IMR-90 (cell line): ENCODE measurements around the gene SYT6. TPM values are rescaled to one million over a fixed set of nuclear protein-coding genes. Genes with fewer than 3 reads are reported as not detected.

Experiments used
- ATAC-seq: fragments of 200-7000 bp; cut with Tn5 transposase; 2 replicates; pipeline ENCODE4 v1.9.1; 2020; ENCODE audit warnings: low read depth, mild to moderate bottlenecking, moderate library complexity
- BruUV-seq: library from RNA; stranded (reverse); fragments of 400-500 nt; replicated peaks from 2 replicates; lab custom pipeline; 2021; lab: Mats Ljungman, UMichigan
- CTCF ChIA-PET: fragments of 300-600 bp; formaldehyde crosslinking; extraction: SDS; loops from one replicate; lab custom pipeline; 2021; ENCODE audit warnings: antibody characterized with exemption; lab: Yijun Ruan, JAX
- POLR2A ChIA-PET: fragments of 300-600 bp; sonication (Branson Sonifier 250); formaldehyde crosslinking; loops from one replicate; lab custom pipeline; 2022; ENCODE audit warnings: antibody characterized with exemption; ENCODE audit not compliant: unreplicated experiment; lab: Charles Lee
- DNase-seq: peaks from one replicate; pipeline ENCODE4 v3.0.0; 2013
- H2AFZ ChIP-seq: replicated peaks from 2 replicates; pipeline ENCODE3; 2013; ENCODE audit warnings: low read length, mild to moderate bottlenecking; ENCODE audit not compliant: poor library complexity
- H2AK5ac ChIP-seq: 2 replicates; pipeline ENCODE4 v1.6.1; 2013; ENCODE audit warnings: low read depth, low read length, inconsistent platforms
- H2AK9ac ChIP-seq: replicated peaks from 2 replicates; pipeline ENCODE3; 2013; ENCODE audit warnings: mild to moderate bottlenecking, low read depth, low read length, moderate library complexity; ENCODE audit not compliant: poor library complexity
- H2BK120ac ChIP-seq: 2 replicates; pipeline ENCODE4 v1.6.1; 2013; ENCODE audit warnings: low read depth, low read length, inconsistent platforms
- H2BK15ac ChIP-seq: 3 replicates; pipeline ENCODE4 v1.6.1; 2013; ENCODE audit warnings: low read depth, low read length, inconsistent platforms
- H2BK20ac ChIP-seq: 2 replicates; pipeline ENCODE4 v1.6.1; 2013; ENCODE audit warnings: low read depth, mild to moderate bottlenecking, inconsistent platforms, low read length, moderate library complexity
- H2BK5ac ChIP-seq: 2 replicates; pipeline ENCODE4 v1.6.1; 2013; ENCODE audit warnings: mild to moderate bottlenecking, low read depth, low read length, inconsistent platforms; ENCODE audit not compliant: poor library complexity, severe bottlenecking
- H3K14ac ChIP-seq: replicated peaks from 2 replicates; pipeline ENCODE4 v1.6.1; 2013; ENCODE audit warnings: low read depth, low read length, inconsistent platforms
- H3K18ac ChIP-seq: 2 replicates; pipeline ENCODE4 v1.6.1; 2013; ENCODE audit warnings: low read depth, low read length, control low read depth
- H3K23ac ChIP-seq: 2 replicates; pipeline ENCODE4 v1.6.1; 2013; ENCODE audit warnings: low read depth, low read length, inconsistent platforms
- H3K27ac ChIP-seq: 2 replicates; pipeline ENCODE4 v1.5.1; 2013; ENCODE audit warnings: mild to moderate bottlenecking, control low read depth, low read length; ENCODE audit not compliant: insufficient read depth
- H3K27me3 ChIP-seq: 2 replicates; pipeline ENCODE4 v1.6.1; 2013; ENCODE audit warnings: low read length; ENCODE audit not compliant: control insufficient read depth, insufficient read depth
- H3K36me3 ChIP-seq: 2 replicates; pipeline ENCODE4 v1.6.1; 2013; ENCODE audit warnings: low read length, mixed read lengths; ENCODE audit not compliant: control insufficient read depth, insufficient read depth
- H3K4ac ChIP-seq: 2 replicates; pipeline ENCODE4 v1.6.1; 2013; ENCODE audit warnings: low read depth, low read length, inconsistent platforms
- H3K4me1 ChIP-seq: 2 replicates; pipeline ENCODE4 v1.6.1; 2013; ENCODE audit warnings: low read length, mixed read lengths; ENCODE audit not compliant: control insufficient read depth, insufficient read depth
- H3K4me2 ChIP-seq: 2 replicates; pipeline ENCODE4 v1.6.1; 2013; ENCODE audit warnings: low read depth, mild to moderate bottlenecking, control low read depth, low read length, moderate library complexity
- H3K4me3 ChIP-seq: 2 replicates; pipeline ENCODE4 v1.5.1; 2013; ENCODE audit warnings: low read depth, mild to moderate bottlenecking, control low read depth, low read length, moderate library complexity; ENCODE audit not compliant: insufficient read depth
- H3K56ac ChIP-seq: 2 replicates; pipeline ENCODE4 v1.6.1; 2013; ENCODE audit warnings: low read length, inconsistent platforms; ENCODE audit not compliant: insufficient read depth; ENCODE audit errors: extremely low read depth
- H3K79me1 ChIP-seq, 2 experiments: 2 replicates each; pipeline ENCODE4 v1.6.1; 2013; ENCODE audit warnings: low read length in 2 of 2, inconsistent platforms in 1 of 2, low read depth in 1 of 2
- H3K9ac ChIP-seq: 2 replicates; pipeline ENCODE4 v1.6.1; 2013; ENCODE audit warnings: low read depth, low read length, control low read depth
- H3K9me1 ChIP-seq: 2 replicates; pipeline ENCODE4 v1.6.1; 2013; ENCODE audit warnings: low read length, inconsistent platforms; ENCODE audit not compliant: insufficient read depth
- H3K9me3 ChIP-seq: 2 replicates; pipeline ENCODE4 v1.6.1; 2013; ENCODE audit warnings: low read length; ENCODE audit not compliant: control insufficient read depth, insufficient read depth
- H4K20me1 ChIP-seq: 2 replicates; pipeline ENCODE4 v1.6.1; 2013; ENCODE audit warnings: low read length, inconsistent platforms; ENCODE audit not compliant: insufficient read depth
- H4K5ac ChIP-seq: 2 replicates; pipeline ENCODE4 v1.6.1; 2013; ENCODE audit warnings: mild to moderate bottlenecking, low read depth, low read length, control low read depth
- H4K8ac ChIP-seq, 2 experiments: 2 replicates each; pipeline ENCODE4 v1.6.1; 2013; ENCODE audit warnings: low read depth in 2 of 2, low read length in 2 of 2, control low read depth in 1 of 2, inconsistent platforms in 1 of 2
- H4K91ac ChIP-seq: 2 replicates; pipeline ENCODE4 v1.6.1; 2013; ENCODE audit warnings: low read depth, low read length, inconsistent platforms; ENCODE audit not compliant: insufficient read depth
- POLR2A ChIP-seq: IDR thresholded peaks from 2 replicates; pipeline ENCODE4 v1.6.1; 2012; ENCODE audit warnings: mild to moderate bottlenecking, low read depth, low read length
- WGBS, 2 experiments: methylation state at CpG; one replicate each; pipeline versions ENCODE4 v1.1.5 to v1.1.7; 2013; ENCODE audit warnings: missing lambda C conversion rate in 2 of 2; ENCODE audit not compliant: insufficient read length in 1 of 2; ENCODE audit errors: extremely low coverage in 2 of 2; 5-methylcytosine and 5-hydroxymethylcytosine counted together
- dilution Hi-C: fragments of 300-500 bp; cut with HindIII; formaldehyde crosslinking; loops from one replicate; pipeline ENCODE4 v1.14.3; 2018; ENCODE audit warnings: low sequenced_read_pairs; ENCODE audit not compliant: unreplicated experiment
- in situ Hi-C: fragments of 300-500 bp; cut with MboI; formaldehyde crosslinking; loops from 3 replicates; pipeline ENCODE4 v1.14.3; 2019; ENCODE audit warnings: low sequenced_read_pairs, inconsistent platforms, mixed read lengths
- intact Hi-C: fragments of 100-400 bp; cut with micrococcal nuclease; formaldehyde crosslinking; loops from 2 replicates; pipeline ENCODE4 v1.10.0; 2022
- polyA plus RNA-seq, 3 experiments: library from polyadenylated mRNA; depleted of rRNA; stranded (reverse); fragments of >200 nt; gene quantifications; 2 replicates each; pipeline ENCODE4 v1.2.3, GENCODE V29; 2012; ENCODE audit warnings: low replicate concordance in 1 of 3
- total RNA-seq: library from RNA; depleted of rRNA; stranded (reverse); fragments of >200 nt; gene quantifications from 2 replicates; pipeline ENCODE4 v1.2.3, GENCODE V29; 2012

Gene SYT6
- total and polyA plus RNA-seq, 2 of the 4 experiments (the other 2 are of a cell fraction): not detected

DNA sequence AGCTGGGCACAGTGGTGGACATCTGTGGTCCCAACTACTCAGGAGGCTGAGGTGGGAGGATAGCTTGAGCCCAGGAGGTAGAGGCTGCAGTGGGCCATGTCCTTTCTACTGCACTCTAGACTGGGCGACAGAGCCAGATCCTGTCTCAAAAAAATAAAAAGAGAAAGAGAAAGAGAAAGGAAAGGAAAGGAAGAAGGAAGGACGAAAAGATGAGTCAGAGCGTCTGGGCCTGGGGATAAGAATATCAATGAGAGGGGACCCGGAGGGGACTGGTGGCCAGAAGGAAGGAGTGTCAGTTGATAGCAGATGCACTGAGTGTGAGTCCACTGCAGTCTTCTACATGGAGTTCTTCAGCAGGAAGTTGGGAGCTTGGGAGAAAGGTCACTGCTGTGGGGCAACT is 75.6 kb downstream of the SYT6 start:
- H4K8ac ChIP-seq: no peak overlapping the region
- H3K27me3 ChIP-seq: peaks cover 21% of the 10 kb centered on the region
- H3K4me1 ChIP-seq: no peaks in the 10 kb centered on the region
- no peaks in the 10 kb centered on the region for H3K79me1 ChIP-seq
- H2AK5ac ChIP-seq: no peak overlapping the region
- H3K14ac ChIP-seq: no peak overlapping the region
- H3K18ac ChIP-seq: no peak overlapping the region
- no peak overlapping the region for H3K56ac ChIP-seq
- no peaks in the 10 kb centered on the region for H3K9me3 ChIP-seq
- H3K4ac ChIP-seq: no peak overlapping the region
- no TSS peak for BruUV-seq
- ChIA-PET CTCF (no interaction called here), POLR2A (no interaction called here)
- in situ Hi-C loops: no loop called here
- no peak overlapping the region for H2AFZ ChIP-seq
- no peak for TF ChIP-seq POLR2A
- no peak overlapping the region for H3K9ac ChIP-seq
- H3K4me2 ChIP-seq: no peak overlapping the region
- no peaks in the 10 kb centered on the region for H3K9me1 ChIP-seq
- no peak overlapping the region for H4K91ac ChIP-seq
- dilution Hi-C loops: no loop called here
- no peak overlapping the region for H2AK9ac ChIP-seq
- 59% methylated on average over 3 of the region's 4 CpGs; no CpG with 5 or more reads in 1 of the 2 experiments for WGBS, 2 experiments
- H2BK15ac ChIP-seq: no peak overlapping the region
- H3K36me3 ChIP-seq: no peaks in the 10 kb centered on the region
- no peak overlapping the region for H2BK5ac ChIP-seq
- H2BK20ac ChIP-seq: no peak overlapping the region
- no peak overlapping the region for H3K4me3 ChIP-seq
- no peak for DNase-seq
- no peaks in the 10 kb centered on the region for H4K20me1 ChIP-seq
- no peak overlapping the region for H3K27ac ChIP-seq
- no peak for ATAC-seq
- no peak overlapping the region for H3K23ac ChIP-seq
- intact Hi-C loops: no loop called here
- H2BK120ac ChIP-seq: no peak overlapping the region
- no peak overlapping the region for H4K5ac ChIP-seq
